Activated CD8-positive, alpha-beta memory T cell treated with anti-CD3 and anti-CD28 coated beads, Interleukin-2, amount 50 U/mL, for 48 hours (primary cell): ENCODE measurements around the gene DCLRE1C.
"Not testable (repeated sequence)": the region's sequence is repeated elsewhere in the genome, so short reads cannot be mapped to it uniquely, and the experiment has no call there.

ENCODE experiments used
- DNase-seq: peaks from one replicate; pipeline ENCODE4 v3.0.0-alpha.2; 2020

The DCLRE1C gene

GRCh38 chr10:14954001-14954770, at the start of gene DCLRE1C:
DCLRE1C (minus strand) TSS chr10:14954096; CDS start chr10:14954010, 86 bp downstream.
- peak; percentile 94 for DNase-seq

- DNase-seq = no peak
These were observed 42.2 kb upstream of the DCLRE1C start for GRCh38 chr10:14995964-14996565.

- not testable (repeated sequence) for DNase-seq
These were observed 39.9 kb upstream of the DCLRE1C start for GRCh38 chr10:14993500-14994455.

GRCh38 chr10:14992336-14992735, 38.4 kb upstream of the DCLRE1C start:
- not testable (repeated sequence) for DNase-seq

GRCh38 chr10:14991035-14991749, 37.3 kb upstream of the DCLRE1C start:
- peak; percentile 72 for DNase-seq

GRCh38 chr10:14989552-14989951, 35.7 kb upstream of the DCLRE1C start:
- not testable (repeated sequence) for DNase-seq

- no peak for DNase-seq
These were observed 28.8 kb upstream of the DCLRE1C start for GRCh38 chr10:14982744-14983143.

- no peak for DNase-seq
These were observed 21.9 kb upstream of the DCLRE1C start for GRCh38 chr10:14975672-14976273.

- DNase-seq = not testable (repeated sequence)
These were observed 20.5 kb upstream of the DCLRE1C start for GRCh38 chr10:14974153-14974998.

GRCh38 chr10:14971867-14972448, 18.1 kb upstream of the DCLRE1C start:
- DNase-seq = no peak

- DNase-seq = no peak
These were observed 14.0 kb upstream of the DCLRE1C start for GRCh38 chr10:14967897-14968296.

- DNase-seq = peak; percentile 100
These were observed 5.5 kb upstream of the DCLRE1C start, which contains the start of gene MEIG1 for GRCh38 chr10:14959221-14960057. MEIG1 (plus strand) TSS chr10:14959388; CDS start chr10:14966469, 7,081 bp downstream.

GRCh38 chr10:14958872-14959220, 5.0 kb upstream of the DCLRE1C start:
- DNase-seq = no peak

- no peak for DNase-seq
These were observed 1.0 kb upstream of the DCLRE1C start for GRCh38 chr10:14954934-14955333.

- no peak for DNase-seq
These were observed 384 bp downstream of the DCLRE1C start for GRCh38 chr10:14953424-14954000.

GRCh38 chr10:14952851-14953423, 959 bp downstream of the DCLRE1C start:
- DNase-seq = no peak

GRCh38 chr10:14949291-14949690, 4.6 kb downstream of the DCLRE1C start:
- DNase-seq = no peak

GRCh38 chr10:14947268-14947667, 6.6 kb downstream of the DCLRE1C start:
- no peak for DNase-seq

GRCh38 chr10:14945108-14945507, 8.8 kb downstream of the DCLRE1C start:
- DNase-seq = no peak
